Measurements from ENCODE around the gene AMOTL1.

AMOTL1 gene

GRCh38 chr11:94830722-94831510 is 62.8 kb downstream of the AMOTL1 start:
- H3K9ac ChIP-seq (ENCODE audit: low read length): no peak overlapping the region
- H2AK5ac ChIP-seq (ENCODE audit: low read length): no peak overlapping the region
- no peak overlapping the region for H3K4me3 ChIP-seq (ENCODE audit: low read length)
- H3K23ac ChIP-seq (ENCODE audit: low read length): no peak overlapping the region
- no peak overlapping the region for H2BK15ac ChIP-seq (replicated peaks; ENCODE audit: low read depth)
- no peak overlapping the region for H3K27ac ChIP-seq (ENCODE audit: low read depth, low read length)
- H3K27me3 ChIP-seq (ENCODE audit: insufficient read depth, low read length, poor library complexity): no peaks in the 10 kb centered on the region
- no peak overlapping the region for H3K4me2 ChIP-seq (ENCODE audit: low read length)
- peaks cover 23% of the 10 kb centered on the region for H3K79me1 ChIP-seq (ENCODE audit: low read length)
- H2BK5ac ChIP-seq (ENCODE audit: low read length): no peak overlapping the region
- no peak for DNase-seq
- H3K4ac ChIP-seq (ENCODE audit: low read depth, low read length): no peak overlapping the region
- H3K79me2 ChIP-seq (ENCODE audit: control insufficient read depth, insufficient read depth, low read length): peaks cover 6% of the 10 kb centered on the region
- H2BK120ac ChIP-seq (ENCODE audit: low read depth, low read length): no peak overlapping the region
- no CpG with 5 or more reads among the region's 5 CpGs for WGBS (ENCODE audit: extremely low coverage, insufficient coverage, low lambda C conversion rate)
- no peak overlapping the region for H3K56ac ChIP-seq (ENCODE audit: low read length)
- H3K4me1 ChIP-seq (ENCODE audit: control insufficient read depth, low read depth, low read length): no peaks in the 10 kb centered on the region
- no peak overlapping the region for H4K5ac ChIP-seq (ENCODE audit: low read length)
- H3K36me3 ChIP-seq (ENCODE audit: control insufficient read depth, insufficient read depth, low read length): peaks cover 16% of the 10 kb centered on the region
- no peak overlapping the region for H3K18ac ChIP-seq (ENCODE audit: low read length)
- no peak overlapping the region for H4K8ac ChIP-seq (ENCODE audit: low read depth, low read length)

- H3K4me3 ChIP-seq (ENCODE audit: low read length): no peak overlapping the region
- H3K9ac ChIP-seq (ENCODE audit: low read length): no peak overlapping the region
- no peak overlapping the region for H4K8ac ChIP-seq (ENCODE audit: low read depth, low read length)
- H3K27me3 ChIP-seq (ENCODE audit: insufficient read depth, low read length, poor library complexity): no peaks in the 10 kb centered on the region
- H3K36me3 ChIP-seq (ENCODE audit: control insufficient read depth, insufficient read depth, low read length): peaks cover 16% of the 10 kb centered on the region
- peaks cover 6% of the 10 kb centered on the region for H3K79me2 ChIP-seq (ENCODE audit: control insufficient read depth, insufficient read depth, low read length)
- no peaks in the 10 kb centered on the region for H3K4me1 ChIP-seq (ENCODE audit: control insufficient read depth, low read depth, low read length)
- H3K79me1 ChIP-seq (ENCODE audit: low read length): peaks cover 23% of the 10 kb centered on the region
- no CpG with 5 or more reads among the region's 3 CpGs for WGBS (ENCODE audit: extremely low coverage, insufficient coverage, low lambda C conversion rate)
- DNase-seq: no peak
- H3K23ac ChIP-seq (ENCODE audit: low read length): no peak overlapping the region
- no peak overlapping the region for H2BK15ac ChIP-seq (replicated peaks; ENCODE audit: low read depth)
- H3K18ac ChIP-seq (ENCODE audit: low read length): no peak overlapping the region
- H3K56ac ChIP-seq (ENCODE audit: low read length): no peak overlapping the region
- no peak overlapping the region for H2AK5ac ChIP-seq (ENCODE audit: low read length)
- H2BK120ac ChIP-seq (ENCODE audit: low read depth, low read length): no peak overlapping the region
- H2BK5ac ChIP-seq (ENCODE audit: low read length): no peak overlapping the region
- H4K5ac ChIP-seq (ENCODE audit: low read length): no peak overlapping the region
- H3K4me2 ChIP-seq (ENCODE audit: low read length): no peak overlapping the region
- no peak overlapping the region for H3K4ac ChIP-seq (ENCODE audit: low read depth, low read length)
- no peak overlapping the region for H3K27ac ChIP-seq (ENCODE audit: low read depth, low read length)
These were observed 63.4 kb downstream of the AMOTL1 start for GRCh38 chr11:94831529-94831928.

GRCh38 chr11:94832604-94833235 is 64.6 kb downstream of the AMOTL1 start:
- Histone ChIP-seq H3K27ac (ENCODE audit: low read depth, low read length) (no peak overlapping the region), H3K9ac (ENCODE audit: low read length) (no peak overlapping the region), H3K36me3 (ENCODE audit: control insufficient read depth, insufficient read depth, low read length) (peaks cover 16% of the 10 kb centered on the region), H2BK5ac (ENCODE audit: low read length) (no peak overlapping the region), H2AK5ac (ENCODE audit: low read length) (no peak overlapping the region), H4K8ac (ENCODE audit: low read depth, low read length) (no peak overlapping the region), H3K27me3 (ENCODE audit: insufficient read depth, low read length, poor library complexity) (no peaks in the 10 kb centered on the region), H3K56ac (ENCODE audit: low read length) (no peak overlapping the region), H3K23ac (ENCODE audit: low read length) (no peak overlapping the region), H4K5ac (ENCODE audit: low read length) (no peak overlapping the region), H3K4me1 (ENCODE audit: control insufficient read depth, low read depth, low read length) (no peaks in the 10 kb centered on the region), H3K79me2 (ENCODE audit: control insufficient read depth, insufficient read depth, low read length) (peaks cover 2% of the 10 kb centered on the region), H3K4me2 (ENCODE audit: low read length) (no peak overlapping the region), H2BK120ac (ENCODE audit: low read depth, low read length) (no peak overlapping the region), H3K79me1 (ENCODE audit: low read length) (peaks cover 26% of the 10 kb centered on the region), H2BK15ac (replicated peaks; ENCODE audit: low read depth) (no peak overlapping the region), H3K4me3 (ENCODE audit: low read length) (no peak overlapping the region), H3K18ac (ENCODE audit: low read length) (no peak overlapping the region), H3K4ac (ENCODE audit: low read depth, low read length) (no peak overlapping the region)
- WGBS (ENCODE audit: extremely low coverage, insufficient coverage, low lambda C conversion rate): no CpG with 5 or more reads among the region's 4 CpGs
- DNase-seq: peak; percentile 80

- Histone ChIP-seq H3K18ac (ENCODE audit: low read length) (no peak overlapping the region), H3K4ac (ENCODE audit: low read depth, low read length) (no peak overlapping the region), H3K79me2 (ENCODE audit: control insufficient read depth, insufficient read depth, low read length) (peaks cover 2% of the 10 kb centered on the region), H4K8ac (ENCODE audit: low read depth, low read length) (no peak overlapping the region), H3K9ac (ENCODE audit: low read length) (no peak overlapping the region), H2BK15ac (replicated peaks; ENCODE audit: low read depth) (no peak overlapping the region), H4K5ac (ENCODE audit: low read length) (no peak overlapping the region), H3K36me3 (ENCODE audit: control insufficient read depth, insufficient read depth, low read length) (peaks cover 19% of the 10 kb centered on the region), H3K79me1 (ENCODE audit: low read length) (peaks cover 24% of the 10 kb centered on the region), H3K23ac (ENCODE audit: low read length) (no peak overlapping the region), H3K4me2 (ENCODE audit: low read length) (no peak overlapping the region), H2BK5ac (ENCODE audit: low read length) (no peak overlapping the region), H3K56ac (ENCODE audit: low read length) (no peak overlapping the region), H2BK120ac (ENCODE audit: low read depth, low read length) (no peak overlapping the region), H3K4me3 (ENCODE audit: low read length) (no peak overlapping the region), H3K27ac (ENCODE audit: low read depth, low read length) (no peak overlapping the region), H2AK5ac (ENCODE audit: low read length) (no peak overlapping the region), H3K4me1 (ENCODE audit: control insufficient read depth, low read depth, low read length) (no peaks in the 10 kb centered on the region), H3K27me3 (ENCODE audit: insufficient read depth, low read length, poor library complexity) (no peaks in the 10 kb centered on the region)
- no CpG with 5 or more reads among the region's 4 CpGs for WGBS (ENCODE audit: extremely low coverage, insufficient coverage, low lambda C conversion rate)
- no peak for DNase-seq
These were observed 66.9 kb downstream of the AMOTL1 start for GRCh38 chr11:94834911-94835593.

- H3K4me3 ChIP-seq (ENCODE audit: low read length): no peak overlapping the region
- no CpG with 5 or more reads among the region's 2 CpGs for WGBS (ENCODE audit: extremely low coverage, insufficient coverage, low lambda C conversion rate)
- H2AK5ac ChIP-seq (ENCODE audit: low read length): no peak overlapping the region
- peaks cover 2% of the 10 kb centered on the region for H3K79me2 ChIP-seq (ENCODE audit: control insufficient read depth, insufficient read depth, low read length)
- H3K4ac ChIP-seq (ENCODE audit: low read depth, low read length): no peak overlapping the region
- H3K79me1 ChIP-seq (ENCODE audit: low read length): peaks cover 24% of the 10 kb centered on the region
- no peak overlapping the region for H3K56ac ChIP-seq (ENCODE audit: low read length)
- no peak for DNase-seq
- H4K8ac ChIP-seq (ENCODE audit: low read depth, low read length): no peak overlapping the region
- H3K36me3 ChIP-seq (ENCODE audit: control insufficient read depth, insufficient read depth, low read length): peaks cover 16% of the 10 kb centered on the region
- H2BK120ac ChIP-seq (ENCODE audit: low read depth, low read length): no peak overlapping the region
- H2BK15ac ChIP-seq (replicated peaks; ENCODE audit: low read depth): no peak overlapping the region
- H3K18ac ChIP-seq (ENCODE audit: low read length): no peak overlapping the region
- no peak overlapping the region for H3K9ac ChIP-seq (ENCODE audit: low read length)
- no peaks in the 10 kb centered on the region for H3K27me3 ChIP-seq (ENCODE audit: insufficient read depth, low read length, poor library complexity)
- H4K5ac ChIP-seq (ENCODE audit: low read length): no peak overlapping the region
- H3K27ac ChIP-seq (ENCODE audit: low read depth, low read length): no peak overlapping the region
- no peak overlapping the region for H2BK5ac ChIP-seq (ENCODE audit: low read length)
- H3K4me1 ChIP-seq (ENCODE audit: control insufficient read depth, low read depth, low read length): no peaks in the 10 kb centered on the region
- no peak overlapping the region for H3K23ac ChIP-seq (ENCODE audit: low read length)
- H3K4me2 ChIP-seq (ENCODE audit: low read length): no peak overlapping the region
These were observed 67.4 kb downstream of the AMOTL1 start for GRCh38 chr11:94835594-94835927.

Measured in mesendoderm (in vitro differentiated cells).